ENCODE data around the gene KRT81.

DNA sequence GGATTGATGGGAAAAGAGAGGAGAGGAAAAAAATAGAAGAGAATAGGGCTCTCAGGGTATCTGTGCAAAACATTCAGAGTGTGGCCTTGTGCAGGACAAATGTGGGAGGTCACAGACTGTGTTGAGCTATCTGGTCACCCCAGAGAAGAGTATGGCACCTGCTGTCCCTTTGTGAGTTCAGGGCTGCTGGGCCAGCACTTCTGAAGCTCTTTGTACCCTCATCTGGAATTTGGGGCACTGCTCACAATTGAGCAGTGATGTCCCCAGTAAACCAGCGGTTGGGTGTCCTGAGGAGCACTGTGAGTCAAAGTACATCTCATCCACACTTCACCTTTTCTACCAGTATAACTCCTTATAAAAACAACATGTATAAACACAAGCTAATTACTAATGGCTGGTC is 2.6 kb upstream of the KRT81 start:
- TF ChIP-seq, protein P1, sequence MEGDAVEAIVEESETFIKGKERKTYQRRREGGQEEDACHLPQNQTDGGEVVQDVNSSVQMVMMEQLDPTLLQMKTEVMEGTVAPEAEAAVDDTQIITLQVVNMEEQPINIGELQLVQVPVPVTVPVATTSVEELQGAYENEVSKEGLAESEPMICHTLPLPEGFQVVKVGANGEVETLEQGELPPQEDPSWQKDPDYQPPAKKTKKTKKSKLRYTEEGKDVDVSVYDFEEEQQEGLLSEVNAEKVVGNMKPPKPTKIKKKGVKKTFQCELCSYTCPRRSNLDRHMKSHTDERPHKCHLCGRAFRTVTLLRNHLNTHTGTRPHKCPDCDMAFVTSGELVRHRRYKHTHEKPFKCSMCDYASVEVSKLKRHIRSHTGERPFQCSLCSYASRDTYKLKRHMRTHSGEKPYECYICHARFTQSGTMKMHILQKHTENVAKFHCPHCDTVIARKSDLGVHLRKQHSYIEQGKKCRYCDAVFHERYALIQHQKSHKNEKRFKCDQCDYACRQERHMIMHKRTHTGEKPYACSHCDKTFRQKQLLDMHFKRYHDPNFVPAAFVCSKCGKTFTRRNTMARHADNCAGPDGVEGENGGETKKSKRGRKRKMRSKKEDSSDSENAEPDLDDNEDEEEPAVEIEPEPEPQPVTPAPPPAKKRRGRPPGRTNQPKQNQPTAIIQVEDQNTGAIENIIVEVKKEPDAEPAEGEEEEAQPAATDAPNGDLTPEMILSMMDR (IDR thresholded peaks at IDR 0.05) = no peak
- TF ChIP-seq EP300 (IDR thresholded peaks at IDR 0.05) = no peak
- TF ChIP-seq POLR2A (IDR thresholded peaks at IDR 0.05; ENCODE audit: low read depth) = no peak
- no peak for TF ChIP-seq POLR2AphosphoS5 (IDR thresholded peaks at IDR 0.05)

Data from esophagus muscularis mucosa (tissue), 4 donors.